Endometrium (tissue), 2 donors: Measurements from ENCODE around the gene SLC48A1.

Source experiments
- FAIRE-seq: peaks from 2 replicates; lab custom pipeline; 2012; peaks lifted over from hg19 to GRCh38; lab: Jason Lieb, UNC
- donor health status: control.
- donor health status: control.

The SLC48A1 gene

GRCh38 chr12:47758834-47759690, 14.0 kb upstream of the SLC48A1 start, which contains the start of gene RAPGEF3:
TSS of gene RAPGEF3 (minus strand) at chr12:47758880. CDS start at chr12:47758556, 324 bp downstream.
- FAIRE-seq, result no peak

- no peak for FAIRE-seq
These were observed 10.1 kb upstream of the SLC48A1 start for GRCh38 chr12:47762850-47763465.

- FAIRE-seq, result no peak
These were observed 9.3 kb upstream of the SLC48A1 start for GRCh38 chr12:47763481-47764346.

GRCh38 chr12:47766502-47767215, 6.4 kb upstream of the SLC48A1 start:
- FAIRE-seq, result no peak

- no peak for FAIRE-seq
These were observed 5.8 kb upstream of the SLC48A1 start for GRCh38 chr12:47767216-47767724.

- FAIRE-seq, result no peak
These were observed 4.7 kb upstream of the SLC48A1 start for GRCh38 chr12:47768323-47768811.

- no peak for FAIRE-seq
These were observed 3.6 kb upstream of the SLC48A1 start for GRCh38 chr12:47769234-47770085.

- FAIRE-seq, result no peak
These were observed 2.8 kb upstream of the SLC48A1 start for GRCh38 chr12:47770086-47770726.

- no peak for FAIRE-seq
These were observed 1.7 kb upstream of the SLC48A1 start for GRCh38 chr12:47771304-47771703.

GRCh38 chr12:47772094-47772660, 861 bp upstream of the SLC48A1 start:
- FAIRE-seq, result no peak

- no peak for FAIRE-seq
These were observed 338 bp upstream of the SLC48A1 start for GRCh38 chr12:47772738-47773061.

GRCh38 chr12:47773858-47774580, 981 bp downstream of the SLC48A1 start:
- no peak for FAIRE-seq

- FAIRE-seq, result no peak
These were observed 1.6 kb downstream of the SLC48A1 start for GRCh38 chr12:47774663-47775062.

GRCh38 chr12:47775100-47775911, 2.3 kb downstream of the SLC48A1 start:
- no peak for FAIRE-seq

GRCh38 chr12:47776471-47777143, 3.6 kb downstream of the SLC48A1 start:
- FAIRE-seq, result no peak

GRCh38 chr12:47777151-47777550, 4.1 kb downstream of the SLC48A1 start:
- no peak for FAIRE-seq

GRCh38 chr12:47777741-47778558, 4.9 kb downstream of the SLC48A1 start:
- FAIRE-seq, result no peak
